Activated naive CD8-positive, alpha-beta T cell treated with anti-CD3 and anti-CD28 coated beads for 36 hours (primary cell): Measurements from ENCODE around the gene DNASE2B. TPM values are rescaled to one million over a fixed set of nuclear protein-coding genes. Genes with fewer than 3 reads are reported as not detected.

ENCODE experiments used
- DNase-seq: peaks from one replicate; pipeline ENCODE4 v3.0.0; 2021
- H3K27ac Mint-ChIP-seq: one replicate; pipeline ENCODE4 v1.8.0; 2022; ENCODE audit warnings: mild to moderate bottlenecking, moderate library complexity, mixed read lengths
- H3K27me3 Mint-ChIP-seq: one replicate; pipeline ENCODE4 v1.8.0; 2022; ENCODE audit warnings: mild to moderate bottlenecking, mixed read lengths
- H3K36me3 Mint-ChIP-seq: one replicate; pipeline ENCODE4 v1.8.0; 2021; ENCODE audit warnings: mild to moderate bottlenecking, mixed read lengths
- H3K4me1 Mint-ChIP-seq: one replicate; pipeline ENCODE4 v1.8.0; 2021; ENCODE audit warnings: mixed read lengths
- H3K4me3 Mint-ChIP-seq: one replicate; pipeline ENCODE4 v1.8.0; 2022; ENCODE audit warnings: mild to moderate bottlenecking, moderate library complexity, mixed read lengths
- H3K9me3 Mint-ChIP-seq: one replicate; pipeline ENCODE4 v1.8.0; 2022; ENCODE audit warnings: mixed read lengths
- total RNA-seq, 2 experiments: library from RNA; stranded (reverse); gene quantifications; one replicate each; pipeline ENCODE4 v1.2.3, GENCODE V29; 2021

The DNASE2B gene
- total RNA-seq, 2 experiments from 2014 or later = not detected

DNA sequence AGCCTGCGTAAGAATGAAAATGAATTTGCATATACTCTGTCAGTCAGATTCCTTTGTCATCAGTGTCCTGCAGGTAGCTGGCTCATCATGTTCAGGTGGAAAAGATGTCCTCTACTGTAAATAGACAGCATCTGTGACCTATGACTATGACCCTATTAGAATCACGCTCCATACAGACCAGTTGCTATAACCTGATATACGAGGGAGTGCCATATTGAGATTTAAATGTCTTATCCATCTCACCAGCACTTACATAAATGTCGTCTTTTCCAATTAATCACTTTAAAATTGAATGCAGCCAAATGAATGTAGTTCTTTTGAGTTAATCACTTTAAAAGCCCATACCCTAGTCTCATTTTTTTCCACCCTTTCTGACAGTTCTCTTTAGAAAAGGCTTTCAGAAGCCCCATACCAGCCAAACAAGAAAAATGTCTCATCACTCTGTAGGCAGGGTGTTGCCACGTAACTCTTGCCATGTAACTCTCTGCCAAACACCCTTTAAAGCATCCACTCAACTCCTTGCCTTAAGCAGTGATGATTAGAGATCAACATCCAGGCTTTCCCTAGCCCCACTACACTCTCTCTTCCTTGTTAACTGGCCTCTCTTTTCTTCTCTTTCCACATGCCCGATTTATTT lies 26.3 kb downstream of the DNASE2B start:
- DNase-seq = no peak
- H3K36me3 Mint-ChIP-seq = peaks cover under 1% of the 10 kb centered on the region
- H3K27ac Mint-ChIP-seq = no peak overlapping the region
- no peak overlapping the region for H3K4me3 Mint-ChIP-seq
- H3K9me3 Mint-ChIP-seq = peaks cover 2% of the 10 kb centered on the region
- no peaks in the 10 kb centered on the region for H3K4me1 Mint-ChIP-seq
- no peaks in the 10 kb centered on the region for H3K27me3 Mint-ChIP-seq

DNA sequence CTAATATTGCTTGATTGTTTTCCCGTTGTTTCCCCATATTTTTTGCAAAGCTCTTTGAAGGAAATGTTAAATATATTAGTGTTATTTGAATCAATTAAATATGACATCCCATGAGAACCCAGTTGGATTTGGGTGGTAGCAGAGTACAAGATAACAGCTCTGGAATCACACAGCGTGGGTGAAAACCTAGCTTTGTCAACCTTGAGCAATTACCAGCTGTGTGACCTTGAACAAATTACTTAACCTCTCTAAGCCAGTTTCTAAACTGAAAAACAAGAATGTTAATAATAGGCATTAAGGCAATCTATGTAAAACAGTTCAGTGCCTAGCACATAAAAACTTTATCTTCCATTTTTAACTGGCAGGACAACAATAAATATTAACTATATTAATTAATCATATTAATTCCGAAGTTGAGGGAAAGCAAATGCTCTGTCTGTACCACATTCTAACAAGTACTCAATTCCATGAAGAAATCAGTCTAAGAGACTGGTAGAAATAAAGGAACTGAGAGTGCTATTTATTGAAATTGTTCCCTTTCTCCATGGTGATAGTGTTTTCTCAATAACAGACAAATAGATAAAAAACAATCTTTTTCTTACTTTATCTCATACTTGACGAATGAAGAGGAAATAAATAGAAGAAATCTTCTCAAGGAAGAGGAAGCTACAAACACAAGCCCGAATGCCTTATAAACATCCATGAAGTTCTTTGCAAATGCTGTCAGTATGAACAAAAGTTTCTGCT lies 27.0 kb downstream of the DNASE2B start:
- no peak for DNase-seq
- no peaks in the 10 kb centered on the region for H3K4me1 Mint-ChIP-seq
- no peaks in the 10 kb centered on the region for H3K27me3 Mint-ChIP-seq
- H3K27ac Mint-ChIP-seq = no peak overlapping the region
- H3K36me3 Mint-ChIP-seq = peaks cover 3% of the 10 kb centered on the region
- H3K4me3 Mint-ChIP-seq = no peak overlapping the region
- peaks cover 6% of the 10 kb centered on the region for H3K9me3 Mint-ChIP-seq

GRCh38 chr1:84426376-84426775 lies 28.1 kb downstream of the DNASE2B start:
- H3K27ac Mint-ChIP-seq = no peak overlapping the region
- no peaks in the 10 kb centered on the region for H3K27me3 Mint-ChIP-seq
- H3K36me3 Mint-ChIP-seq = peaks cover 3% of the 10 kb centered on the region
- H3K4me1 Mint-ChIP-seq = no peaks in the 10 kb centered on the region
- no peak for DNase-seq
- H3K9me3 Mint-ChIP-seq = peaks cover 6% of the 10 kb centered on the region
- H3K4me3 Mint-ChIP-seq = no peak overlapping the region

GRCh38 chr1:84427250-84428188 lies 29.2 kb downstream of the DNASE2B start:
- Mint-ChIP-seq H3K4me1 (no peaks in the 10 kb centered on the region), H3K4me3 (no peak overlapping the region), H3K9me3 (peaks cover 6% of the 10 kb centered on the region), H3K27me3 (no peaks in the 10 kb centered on the region), H3K27ac (no peak overlapping the region), H3K36me3 (peaks cover 3% of the 10 kb centered on the region)
- DNase-seq = no peak

DNA sequence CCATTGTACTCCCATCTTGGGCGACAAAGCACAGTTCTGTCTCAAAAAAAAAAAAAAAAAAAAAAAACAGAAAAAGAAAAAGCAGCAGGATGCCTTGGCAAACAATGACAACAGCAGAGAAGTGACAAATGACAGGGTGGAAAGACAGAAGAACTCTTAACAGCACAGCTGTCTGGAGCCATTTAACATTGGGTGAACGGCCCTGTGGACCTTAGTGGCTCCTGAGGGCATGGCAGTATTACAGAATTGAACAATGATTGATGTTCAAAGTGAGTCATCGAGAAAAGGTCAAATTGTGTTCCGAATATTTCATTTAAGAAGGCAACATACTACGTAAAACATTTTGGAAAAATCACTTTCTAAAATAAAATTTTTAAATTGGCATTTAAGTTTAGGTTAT lies 30.0 kb downstream of the DNASE2B start:
- H3K27me3 Mint-ChIP-seq = no peaks in the 10 kb centered on the region
- no peak for DNase-seq
- H3K9me3 Mint-ChIP-seq = peaks cover 6% of the 10 kb centered on the region
- peaks cover 2% of the 10 kb centered on the region for H3K4me1 Mint-ChIP-seq
- peaks cover 3% of the 10 kb centered on the region for H3K36me3 Mint-ChIP-seq
- no peak overlapping the region for H3K4me3 Mint-ChIP-seq
- H3K27ac Mint-ChIP-seq = no peak overlapping the region

DNA sequence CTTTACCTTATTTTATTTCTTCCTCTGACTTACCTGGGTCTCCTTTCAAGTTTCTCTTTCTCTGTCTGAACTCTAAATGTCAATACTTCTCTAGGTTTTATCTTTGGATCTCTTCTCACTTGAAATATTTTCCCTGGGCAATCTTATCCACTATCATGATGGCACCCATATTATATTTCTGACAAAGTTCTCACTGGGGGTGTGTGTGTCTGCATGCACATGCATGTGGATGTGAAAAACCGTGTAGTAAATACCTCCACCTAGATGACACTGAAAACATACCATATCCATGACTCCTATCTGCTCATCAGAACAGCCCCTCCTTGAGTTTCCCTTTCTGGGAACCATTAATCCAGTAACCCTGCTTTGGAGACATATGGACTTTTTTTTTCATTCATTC lies 30.9 kb downstream of the DNASE2B start:
- H3K27ac Mint-ChIP-seq = no peak overlapping the region
- H3K4me3 Mint-ChIP-seq = no peak overlapping the region
- H3K36me3 Mint-ChIP-seq = peaks cover 3% of the 10 kb centered on the region
- H3K27me3 Mint-ChIP-seq = no peaks in the 10 kb centered on the region
- DNase-seq = no peak
- peaks cover 4% of the 10 kb centered on the region for H3K4me1 Mint-ChIP-seq
- peaks cover 6% of the 10 kb centered on the region for H3K9me3 Mint-ChIP-seq

DNA sequence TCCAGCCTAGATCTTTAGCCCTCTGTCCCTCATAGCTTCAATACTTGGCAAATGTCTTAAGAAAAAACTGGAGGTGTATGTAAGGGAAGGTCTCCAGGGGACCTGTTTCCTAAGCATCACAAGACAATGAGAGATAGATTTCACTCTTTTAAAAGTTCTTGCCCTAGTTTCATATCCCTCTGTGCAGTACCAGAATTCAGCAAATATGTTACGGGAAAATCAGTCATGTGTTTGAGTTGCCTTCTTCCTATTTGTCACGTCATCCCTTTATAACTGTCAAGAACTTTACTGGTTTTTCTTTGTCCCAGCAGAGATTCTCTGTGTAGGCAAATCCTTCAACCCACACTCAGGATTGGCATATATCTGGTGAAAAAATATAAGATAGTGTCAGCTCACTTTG lies 32.3 kb downstream of the DNASE2B start:
- peaks cover 4% of the 10 kb centered on the region for H3K4me1 Mint-ChIP-seq
- H3K4me3 Mint-ChIP-seq = no peak overlapping the region
- H3K9me3 Mint-ChIP-seq = peaks cover 6% of the 10 kb centered on the region
- H3K27me3 Mint-ChIP-seq = no peaks in the 10 kb centered on the region
- peaks cover 3% of the 10 kb centered on the region for H3K36me3 Mint-ChIP-seq
- no peak overlapping the region for H3K27ac Mint-ChIP-seq
- DNase-seq = no peak

DNA sequence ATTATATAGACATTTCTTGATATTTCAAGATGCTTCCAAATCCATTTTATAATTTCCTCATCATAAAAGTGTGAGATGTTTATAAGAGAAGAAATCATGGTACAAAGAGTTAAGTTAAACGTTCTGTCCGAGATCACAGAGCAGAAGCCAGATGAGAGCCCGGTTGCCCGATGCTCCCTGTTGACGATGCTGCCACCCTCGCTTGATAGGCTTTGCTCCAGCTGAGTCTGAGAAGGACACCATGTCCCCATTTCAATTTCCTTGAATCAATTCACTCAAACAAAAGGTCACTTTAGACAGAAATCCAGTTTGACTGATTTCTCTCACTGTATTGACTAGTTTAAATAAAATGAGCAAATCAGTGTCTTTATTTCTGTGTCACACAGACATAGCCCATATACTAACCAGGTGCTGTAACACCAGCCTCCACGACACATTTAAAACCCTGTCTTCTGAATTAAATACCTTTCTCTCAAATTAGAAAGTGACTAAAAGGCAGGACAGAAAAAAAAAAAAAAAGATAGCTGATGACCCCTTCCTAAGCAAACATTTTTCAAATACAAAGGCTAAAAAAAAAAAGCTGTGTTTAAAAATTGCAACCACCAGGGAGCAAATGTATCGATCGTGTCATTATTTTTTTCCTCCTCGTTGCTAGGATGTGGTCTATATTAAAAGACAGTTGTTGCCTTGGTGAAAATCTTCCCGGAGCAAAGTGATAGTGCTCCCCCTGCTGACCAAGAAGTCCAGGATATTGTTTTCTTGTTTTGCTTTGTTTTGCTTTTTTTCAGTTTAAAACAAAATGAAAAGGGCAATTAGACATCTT lies 35.2 kb downstream of the DNASE2B start:
- Mint-ChIP-seq H3K27ac (peak overlapping the region; percentile 51), H3K36me3 (peaks cover 3% of the 10 kb centered on the region), H3K4me3 (peak overlapping the region; percentile 68), H3K27me3 (no peaks in the 10 kb centered on the region), H3K4me1 (peaks cover 13% of the 10 kb centered on the region), H3K9me3 (peaks cover 6% of the 10 kb centered on the region)
- peak; percentile 47 for DNase-seq

DNA sequence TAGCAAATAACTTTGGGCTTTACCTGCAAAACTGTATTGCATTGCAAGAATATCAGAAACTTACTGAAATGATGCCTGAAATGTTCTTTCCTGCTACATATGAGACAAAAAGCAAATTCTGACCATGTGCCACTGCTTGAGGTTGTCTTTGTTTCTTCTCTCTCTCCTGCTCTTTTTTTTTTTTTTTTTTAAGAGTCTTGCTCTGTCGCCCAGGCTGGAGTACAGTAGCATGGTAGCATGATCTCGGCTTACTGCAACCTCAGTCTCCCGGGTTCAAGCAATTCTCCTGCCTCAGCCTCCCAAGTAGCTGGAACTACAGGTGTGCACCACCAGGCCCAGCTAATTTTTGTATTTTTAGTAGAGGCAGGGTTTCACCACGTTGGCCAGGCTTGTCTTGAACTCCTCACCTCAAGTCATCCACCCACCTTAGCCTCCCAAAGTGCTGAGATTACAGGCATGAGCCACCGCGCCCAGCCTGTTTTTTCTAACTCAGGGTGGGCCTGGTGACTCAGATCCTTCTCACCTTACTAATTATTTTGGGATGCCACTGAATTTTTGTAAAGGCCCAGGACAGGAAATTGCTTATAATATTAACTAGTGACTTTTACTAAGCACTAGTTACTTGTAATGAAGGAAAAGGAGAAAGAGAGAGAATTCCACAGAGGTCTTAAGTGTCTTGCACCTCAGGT lies 35.9 kb downstream of the DNASE2B start:
- H3K27ac Mint-ChIP-seq = no peak overlapping the region
- H3K4me1 Mint-ChIP-seq = peaks cover 14% of the 10 kb centered on the region
- DNase-seq = no peak

DNA sequence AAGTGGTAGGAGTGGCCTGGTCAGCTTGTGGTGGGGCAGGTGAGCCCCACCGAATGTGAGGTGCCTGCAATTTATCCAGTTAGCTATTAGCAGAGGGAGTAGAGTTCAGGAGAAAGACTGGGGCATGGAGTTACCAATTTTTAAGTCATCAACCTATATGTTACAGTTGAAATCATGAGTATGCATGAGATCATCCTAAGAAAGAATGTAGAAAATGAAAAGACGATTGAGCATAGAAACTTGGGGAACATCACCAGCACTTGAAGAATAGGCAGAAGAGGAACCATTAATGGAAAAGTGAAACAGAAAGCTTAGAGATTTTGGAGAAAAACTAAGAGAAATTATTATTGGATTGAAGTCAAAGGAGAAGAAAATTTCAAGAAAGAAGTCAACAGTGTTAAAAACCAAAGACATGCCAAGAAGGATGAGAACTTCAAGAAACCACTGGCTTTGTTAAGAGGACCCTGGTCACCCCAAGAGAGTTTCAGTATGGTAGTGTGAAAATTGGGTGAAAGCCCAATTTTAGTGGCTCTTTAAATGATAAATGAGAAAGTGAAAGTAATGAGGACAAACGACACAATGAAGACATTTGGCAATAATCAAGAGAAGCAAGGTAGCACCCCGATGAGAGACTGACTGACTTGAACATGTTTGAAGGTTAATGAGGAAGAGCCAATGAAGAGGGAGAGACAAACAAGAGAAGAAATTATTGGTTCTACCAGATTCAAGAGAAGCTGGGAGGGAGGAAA lies 36.7 kb downstream of the DNASE2B start:
- Mint-ChIP-seq H3K27ac (no peak overlapping the region), H3K4me3 (no peak overlapping the region), H3K4me1 (peaks cover 14% of the 10 kb centered on the region), H3K9me3 (peaks cover under 1% of the 10 kb centered on the region), H3K27me3 (no peaks in the 10 kb centered on the region), H3K36me3 (no peaks in the 10 kb centered on the region)
- DNase-seq = no peak

More for the DNA sequence above, 35.9 kb downstream of the DNASE2B start:
- Mint-ChIP-seq H3K9me3 (peaks cover 6% of the 10 kb centered on the region), H3K4me3 (peak overlapping the region; percentile 68), H3K27me3 (no peaks in the 10 kb centered on the region), H3K36me3 (peaks cover 3% of the 10 kb centered on the region)

DNA sequence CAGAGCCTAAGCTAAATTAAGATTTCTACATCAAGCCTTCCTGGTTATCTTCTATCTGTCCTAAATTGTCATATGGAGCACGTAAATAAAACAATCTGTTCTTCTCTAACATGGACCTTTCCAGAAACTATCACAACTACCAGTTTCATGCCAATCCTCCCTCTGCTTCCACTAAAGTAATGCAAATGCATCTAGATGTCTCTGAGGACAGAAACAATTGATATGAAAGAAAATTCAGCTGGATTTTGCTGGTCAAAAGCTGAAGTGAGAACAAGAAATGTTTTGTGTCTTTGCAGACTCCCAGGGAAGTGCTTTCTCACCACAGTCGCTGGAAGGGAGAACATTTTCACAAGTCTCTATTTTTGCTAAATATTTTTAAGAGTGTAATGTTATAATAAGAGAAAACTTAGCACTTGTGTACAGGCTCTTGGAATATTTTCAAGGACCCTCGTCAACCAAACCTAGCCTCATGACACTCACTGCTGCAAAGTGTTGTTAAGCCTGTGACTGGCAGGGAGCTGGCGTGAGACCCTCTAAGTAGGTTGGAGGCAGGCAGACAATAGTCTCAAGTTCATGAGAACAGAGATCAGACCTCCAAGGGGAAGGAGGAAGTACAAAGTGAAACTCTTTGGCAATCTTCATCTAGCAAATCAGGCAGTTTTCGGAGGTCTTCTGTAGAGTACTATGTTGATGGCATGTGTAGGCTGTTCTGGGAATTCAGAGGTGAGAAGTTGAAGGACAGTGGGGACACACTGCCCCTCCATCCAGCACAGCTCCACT lies 38.8 kb downstream of the DNASE2B start:
- H3K4me1 Mint-ChIP-seq = peaks cover 16% of the 10 kb centered on the region
- H3K9me3 Mint-ChIP-seq = no peaks in the 10 kb centered on the region
- peak overlapping the region; percentile 60 for H3K4me3 Mint-ChIP-seq
- H3K27me3 Mint-ChIP-seq = no peaks in the 10 kb centered on the region
- H3K36me3 Mint-ChIP-seq = no peaks in the 10 kb centered on the region
- no peak for DNase-seq
- H3K27ac Mint-ChIP-seq = peak overlapping the region; percentile 85

GRCh38 chr1:84442256-84442655 lies 44.0 kb downstream of the DNASE2B start:
- H3K27ac Mint-ChIP-seq = peak overlapping the region; percentile 7
- no peaks in the 10 kb centered on the region for H3K9me3 Mint-ChIP-seq
- H3K36me3 Mint-ChIP-seq = no peaks in the 10 kb centered on the region
- peaks cover 4% of the 10 kb centered on the region for H3K27me3 Mint-ChIP-seq
- H3K4me1 Mint-ChIP-seq = peaks cover 20% of the 10 kb centered on the region
- H3K4me3 Mint-ChIP-seq = no peak overlapping the region
- DNase-seq = no peak
